Activated CD4-positive, CD25-positive, alpha-beta regulatory T cell treated with anti-CD3 and anti-CD28 coated beads, Interleukin-2, amount 50 U/mL, for 72 hours (primary cell): ENCODE results near the gene CXCR2.
"Not testable (repeated sequence)": the region's sequence is repeated elsewhere in the genome, so short reads cannot be mapped to it uniquely, and the experiment has no call there.

Experiments used
- DNase-seq: peaks from one replicate; pipeline ENCODE4 v3.0.0; 2021

Gene CXCR2

DNA sequence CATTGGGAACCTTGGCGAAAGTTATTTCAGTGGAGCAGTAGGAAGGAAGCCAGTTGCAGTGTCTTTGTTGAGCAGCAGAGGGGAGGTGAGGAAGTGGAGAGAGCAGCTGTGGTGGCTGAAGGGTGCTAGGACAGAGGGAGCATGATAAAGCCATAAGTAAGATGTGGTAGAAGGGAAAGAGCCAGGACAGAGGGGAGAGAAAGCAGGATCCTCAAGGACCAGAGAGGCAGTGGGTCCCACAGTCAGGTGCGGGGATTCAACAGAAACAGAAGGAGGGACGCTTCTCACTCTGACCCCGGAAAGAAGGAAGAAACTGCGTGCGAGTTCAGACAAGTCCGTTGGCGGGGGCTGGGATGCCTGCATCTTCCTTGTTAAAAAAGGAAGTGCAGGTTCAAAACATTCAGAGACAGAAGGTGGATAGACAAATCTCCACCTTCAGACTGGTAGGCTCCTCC is at the start of gene CXCR2:
TSS of gene CXCR2 (plus strand) at position 403 of the 455 bp plus-strand sequence. CDS start 8,774 bp downstream, outside the sequence.
- no peak for DNase-seq

DNA sequence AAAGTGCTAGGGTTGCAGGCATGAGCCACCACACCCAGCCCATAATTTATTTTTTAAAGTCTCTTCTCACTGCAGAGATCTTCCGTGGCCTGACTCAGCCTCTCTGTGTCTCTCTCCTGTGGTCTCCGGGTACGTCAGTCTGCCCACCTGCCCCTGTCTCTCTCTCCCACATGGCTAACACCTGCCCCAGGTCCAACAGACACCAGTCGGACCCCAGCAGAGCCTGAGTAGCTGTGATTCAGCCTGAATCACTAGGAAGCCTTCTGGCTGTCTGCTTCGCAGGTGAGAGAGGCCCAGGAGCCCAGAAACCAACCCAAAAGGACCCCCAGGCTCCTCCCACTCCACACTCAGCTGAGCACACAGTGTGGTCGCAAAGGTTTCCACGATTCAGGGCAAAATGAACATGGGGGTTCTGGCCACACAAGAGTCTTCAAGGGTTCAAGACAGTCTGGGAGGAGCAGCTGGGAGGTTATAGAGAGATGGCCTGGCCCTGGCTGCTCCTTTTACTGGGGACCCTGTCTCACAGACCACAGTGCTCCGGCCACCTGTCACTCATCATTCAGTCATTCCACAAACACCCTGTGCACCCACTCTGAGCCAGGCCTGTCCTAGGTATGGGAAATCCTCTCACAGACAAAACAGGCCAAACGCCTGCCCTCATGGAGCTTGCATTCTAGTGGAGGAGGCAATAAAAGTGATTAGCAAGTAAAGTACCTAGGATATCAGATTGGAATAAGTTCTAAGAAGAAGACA is 48.2 kb upstream of the CXCR2 start:
- no peak for DNase-seq

DNA sequence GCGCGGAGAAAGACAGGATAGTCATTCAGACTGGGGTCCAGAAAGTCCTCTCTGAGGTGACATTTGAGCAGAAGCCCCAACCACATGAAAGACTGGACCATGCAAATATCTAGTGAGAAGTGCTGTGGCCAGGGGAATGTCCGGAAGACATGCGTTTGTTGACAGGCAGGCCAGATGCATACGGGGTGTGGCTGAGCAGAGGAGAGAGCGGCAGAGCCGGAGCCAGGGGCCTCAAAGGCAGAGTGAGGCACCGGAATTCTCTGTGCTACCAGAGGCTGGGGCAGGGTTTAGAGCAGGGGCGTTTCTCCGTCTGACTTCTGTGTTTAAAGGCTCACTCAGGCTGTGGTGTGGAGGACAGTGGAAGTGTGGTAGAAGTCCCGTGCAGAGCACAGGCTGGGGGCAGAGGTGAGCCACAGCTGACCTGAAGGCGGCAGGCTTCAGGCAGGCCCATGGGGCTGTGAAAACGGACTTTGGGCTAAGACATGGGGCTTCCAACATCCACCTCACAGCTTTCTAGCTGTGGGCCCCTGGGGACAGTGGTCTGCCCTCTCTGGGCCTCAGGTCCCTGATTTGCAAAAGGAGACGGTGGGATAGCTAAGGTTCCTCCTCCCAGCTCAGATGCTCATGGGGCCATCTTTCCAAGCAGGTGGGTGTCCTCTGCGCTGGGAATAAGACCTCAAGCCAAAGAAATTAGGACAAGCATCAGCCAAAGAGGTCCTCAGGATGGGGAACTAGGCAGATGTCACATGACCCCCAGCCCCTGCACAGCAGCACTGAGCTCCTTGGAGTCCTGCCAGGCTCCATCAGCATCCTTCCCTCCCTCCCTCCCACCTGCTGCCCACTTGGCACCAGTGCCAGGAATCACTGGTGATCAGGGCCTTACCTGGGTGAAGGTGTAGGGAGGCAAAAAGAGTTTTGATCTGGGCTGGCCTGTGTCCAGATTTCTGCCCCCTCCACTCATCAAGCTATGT is 45.6 kb upstream of the CXCR2 start:
- DNase-seq, result no peak

DNA sequence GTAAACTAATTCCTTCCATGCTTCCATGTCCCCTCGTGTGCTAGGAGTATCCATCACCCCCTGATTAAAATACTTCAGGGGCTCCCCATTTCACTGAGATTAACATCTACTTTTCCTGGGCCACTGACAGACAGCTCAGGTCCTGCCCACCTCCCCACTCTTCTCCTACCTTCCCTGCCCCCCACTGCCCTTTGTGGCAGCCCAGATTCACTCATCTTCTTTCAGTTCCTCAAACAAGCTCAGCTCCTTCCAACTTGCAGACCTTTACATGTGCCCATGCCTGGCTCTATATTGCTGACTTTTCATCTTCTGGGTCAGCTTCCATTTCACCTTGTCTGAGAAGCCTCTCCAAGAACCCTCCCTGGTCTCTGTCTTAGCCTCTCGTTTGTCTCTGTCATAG is 44.8 kb upstream of the CXCR2 start:
- no peak for DNase-seq

DNA sequence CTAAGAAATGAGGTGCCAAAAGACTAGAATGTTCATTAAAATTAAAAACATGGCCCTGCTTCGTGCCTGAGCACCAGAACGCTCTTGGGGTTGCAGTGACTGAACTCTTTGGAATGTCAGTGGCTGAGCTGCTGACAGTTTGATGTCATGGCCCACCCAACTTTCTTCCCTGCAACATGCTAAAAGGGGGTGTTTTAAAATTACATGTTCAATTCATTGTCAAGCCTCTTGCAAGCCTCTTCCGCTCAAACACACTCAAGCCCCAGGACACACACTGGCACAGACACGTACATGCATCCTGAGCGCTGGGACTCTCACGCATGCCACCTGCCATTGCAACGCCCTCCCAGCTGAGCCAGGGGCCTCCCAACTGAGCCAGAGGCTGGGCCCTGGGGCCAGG is 44.1 kb upstream of the CXCR2 start:
- no peak for DNase-seq

DNA sequence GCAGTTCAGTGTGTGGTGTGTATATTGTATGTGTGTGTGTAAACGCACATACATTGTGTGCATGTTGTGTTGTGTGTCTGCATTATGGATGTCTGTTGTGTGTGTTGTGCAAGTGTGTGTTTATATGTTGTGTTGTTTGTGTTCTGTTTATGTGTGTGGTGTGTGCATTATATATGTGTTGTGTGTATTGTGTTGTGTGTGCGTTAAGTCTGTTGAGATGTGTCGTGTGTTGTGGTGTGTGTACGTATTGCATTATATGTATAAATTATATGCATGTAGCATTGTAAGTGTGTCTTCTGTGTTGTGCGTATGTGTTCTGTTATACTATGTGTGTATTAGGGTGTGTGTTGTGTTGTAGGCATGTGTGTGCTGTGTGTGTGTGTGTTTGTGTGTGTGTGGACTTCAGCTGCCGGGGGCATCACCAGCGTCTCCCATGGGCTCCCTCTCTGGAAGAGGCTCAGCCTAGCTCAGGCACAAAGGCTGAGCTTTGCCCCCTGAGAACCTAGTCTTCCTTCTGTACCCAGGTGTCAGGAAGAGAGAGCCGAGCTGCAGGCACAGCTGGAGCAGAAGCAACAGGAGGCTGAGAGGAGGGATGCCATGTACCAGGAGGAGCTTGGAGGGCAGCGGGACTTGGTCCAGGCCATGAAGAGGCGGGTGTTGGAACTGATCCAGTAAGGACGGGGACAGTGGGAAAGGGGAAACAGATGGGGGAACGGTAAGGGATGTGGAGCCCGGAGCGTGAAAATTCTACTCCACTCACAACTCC is 43.1 kb upstream of the CXCR2 start:
- DNase-seq, result no peak

DNA sequence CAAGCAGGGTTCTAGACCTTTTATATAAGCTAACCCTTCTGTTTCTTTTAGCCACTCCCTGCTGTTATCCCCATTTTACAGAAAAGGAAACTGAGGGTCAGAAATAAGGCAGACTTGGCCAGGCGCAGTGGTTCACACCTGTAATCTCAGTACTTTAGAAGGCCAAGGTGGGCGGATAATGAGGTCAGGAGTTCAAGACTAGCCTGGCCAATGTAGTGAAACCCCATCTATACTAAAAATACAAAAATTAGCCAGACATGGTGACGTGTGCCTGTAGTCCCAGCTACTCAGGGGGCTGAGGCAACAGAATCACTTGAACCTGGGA is 42.5 kb upstream of the CXCR2 start:
- no peak for DNase-seq

DNA sequence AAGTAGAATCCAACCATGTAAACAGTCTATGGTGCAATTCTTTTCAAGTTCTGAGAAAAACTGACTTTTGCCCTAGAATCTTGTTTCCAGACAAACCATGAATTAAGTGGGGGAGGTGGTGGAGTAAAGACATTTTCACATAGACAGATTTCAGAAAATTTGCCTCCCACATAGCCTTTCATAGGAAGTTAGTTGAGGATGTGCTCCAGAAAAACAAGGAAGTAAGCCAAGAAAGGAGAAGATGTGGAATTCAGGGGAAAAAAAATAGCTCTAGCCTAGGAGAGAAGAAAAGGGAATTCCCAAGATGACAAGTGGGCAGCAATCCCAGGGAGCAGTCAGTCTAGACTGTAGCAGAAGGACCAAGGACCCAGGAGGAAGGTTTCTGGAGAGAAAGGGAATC is 39.4 kb upstream of the CXCR2 start:
- no peak for DNase-seq

DNA sequence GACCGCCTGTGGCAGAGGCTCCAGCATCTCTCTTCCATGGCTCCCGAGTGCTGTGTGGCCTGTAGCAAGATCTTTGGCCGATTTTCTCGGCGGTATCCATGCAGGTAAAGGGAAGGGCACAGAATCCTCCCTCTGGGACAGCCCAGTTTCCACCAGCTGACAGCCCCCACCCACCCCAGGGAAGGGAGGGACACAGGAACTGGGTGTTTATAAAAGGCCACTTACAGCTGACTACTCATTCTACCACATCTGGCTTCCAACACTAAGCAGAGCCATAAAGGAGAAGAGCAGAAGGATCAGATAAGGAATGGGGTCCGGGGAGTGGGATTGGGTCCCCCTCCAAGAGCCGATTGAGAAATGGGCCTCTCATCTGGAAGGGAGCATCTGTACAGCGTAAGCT is 36.6 kb upstream of the CXCR2 start:
- DNase-seq, result no peak

DNA sequence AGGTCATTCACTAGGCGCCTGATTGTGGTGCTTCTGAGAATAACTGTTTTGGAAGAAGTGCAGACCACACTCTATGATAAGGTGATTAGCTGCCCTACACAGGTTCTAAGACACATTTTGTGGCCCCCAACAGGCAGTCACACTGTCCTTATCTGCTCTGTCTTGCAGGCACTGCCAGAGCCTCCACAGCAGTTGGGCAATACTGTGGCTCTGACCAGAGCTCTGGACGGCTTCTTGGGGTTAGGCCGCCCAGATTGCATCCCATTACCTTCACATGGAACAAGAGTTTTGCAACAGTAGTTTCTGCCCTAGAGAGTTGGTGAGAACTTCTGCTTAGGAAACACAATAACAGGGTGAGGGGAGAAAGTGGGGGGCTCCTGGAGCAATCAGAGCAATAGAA is 34.1 kb upstream of the CXCR2 start:
- DNase-seq, result no peak

DNA sequence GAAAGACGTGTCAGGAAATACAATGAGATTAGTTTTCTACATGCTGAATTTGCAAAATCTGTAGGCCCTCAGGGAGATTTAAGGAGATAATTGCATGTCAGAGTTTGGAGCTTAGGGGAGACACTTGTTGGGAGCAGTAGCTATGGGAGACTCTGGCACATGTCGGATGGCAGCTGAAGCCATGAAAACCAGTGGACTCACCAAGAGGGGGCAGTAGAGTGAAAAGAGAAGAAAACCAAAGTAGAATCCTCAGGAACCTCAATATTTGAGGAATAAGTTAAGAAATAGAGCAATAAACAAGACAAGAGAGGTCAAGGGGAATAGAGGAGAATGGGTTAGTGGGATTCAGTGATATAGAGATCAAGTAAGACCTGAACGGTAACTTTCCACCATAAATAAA is 31.9 kb upstream of the CXCR2 start:
- DNase-seq, result no peak

DNA sequence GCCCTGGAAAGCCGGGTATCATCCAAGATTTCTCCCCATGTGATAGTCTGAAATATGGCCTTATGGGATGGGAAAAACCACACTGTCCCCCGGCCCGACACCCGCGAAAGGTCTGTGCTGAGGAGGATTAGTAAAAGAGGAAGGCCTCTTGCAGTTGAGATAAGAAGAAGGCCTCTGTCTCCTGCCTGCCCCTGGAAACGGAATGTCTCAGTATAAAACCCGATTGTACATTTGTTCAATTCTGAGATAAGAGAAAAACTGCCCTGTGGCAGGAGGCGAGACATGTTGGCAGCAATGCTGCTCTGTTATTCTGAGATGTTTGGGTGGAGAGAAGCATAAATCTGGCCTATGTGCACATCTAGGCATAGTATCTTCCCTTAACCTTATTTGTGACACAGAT is 30.0 kb upstream of the CXCR2 start:
- DNase-seq, result no peak

DNA sequence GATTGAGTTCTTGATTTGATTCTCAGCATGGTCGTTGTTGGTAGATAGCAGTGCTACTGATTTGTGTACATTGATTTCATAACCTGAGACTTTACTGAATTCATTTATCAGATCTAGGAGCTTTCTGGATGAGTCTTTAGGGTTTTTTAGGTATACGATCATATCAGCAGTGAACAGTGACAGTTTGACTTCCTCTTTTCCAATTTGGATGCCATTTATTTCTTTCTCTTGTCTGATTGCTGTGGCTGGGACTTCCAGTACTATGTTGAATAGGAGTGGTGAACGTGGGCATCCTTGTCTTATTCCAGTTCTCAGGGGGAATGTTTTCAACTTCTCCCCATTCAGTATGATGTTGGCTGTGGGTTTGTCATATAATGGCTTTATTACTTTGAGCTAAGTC is 27.9 kb upstream of the CXCR2 start:
- no peak for DNase-seq

DNA sequence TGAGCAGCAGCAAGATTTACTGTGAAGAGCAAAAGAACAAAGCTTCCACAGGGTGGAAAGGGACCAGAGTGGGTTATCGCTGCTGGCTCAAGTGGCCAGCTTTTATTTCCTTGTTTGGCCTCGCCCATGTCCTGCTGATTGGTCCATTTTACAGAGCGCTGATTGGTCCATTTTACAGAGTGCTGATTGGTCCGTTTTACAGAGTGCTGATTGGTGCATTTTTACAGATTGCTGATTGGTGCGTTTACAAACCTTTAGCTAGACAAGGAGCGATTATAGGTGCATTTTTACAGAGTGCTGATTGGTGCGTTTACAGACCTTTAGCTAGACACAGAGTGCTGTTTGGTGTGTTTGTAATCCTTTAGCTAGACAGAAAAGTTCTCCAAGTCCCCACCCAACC is 17.0 kb upstream of the CXCR2 start:
- DNase-seq, result not testable (repeated sequence)

DNA sequence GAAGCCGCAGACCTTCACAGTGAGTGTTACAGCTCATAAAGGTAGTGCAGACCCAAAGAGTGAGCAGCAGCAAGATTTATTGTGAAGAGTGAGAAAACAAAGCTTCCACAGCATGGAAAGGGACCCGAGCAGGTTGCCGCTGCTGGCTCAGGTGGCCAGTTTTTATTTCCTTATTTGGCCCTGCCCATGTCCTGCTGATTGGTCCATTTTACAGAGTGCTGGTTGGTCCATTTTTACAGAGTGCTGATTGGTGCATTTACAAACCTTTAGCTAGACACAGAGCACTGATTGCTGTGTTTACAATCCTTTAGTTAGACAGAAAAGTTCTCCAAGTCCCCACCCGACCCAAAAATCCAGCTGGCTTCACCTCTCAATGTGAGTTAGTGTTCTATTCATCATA is 4.0 kb upstream of the CXCR2 start:
- not testable (repeated sequence) for DNase-seq

DNA sequence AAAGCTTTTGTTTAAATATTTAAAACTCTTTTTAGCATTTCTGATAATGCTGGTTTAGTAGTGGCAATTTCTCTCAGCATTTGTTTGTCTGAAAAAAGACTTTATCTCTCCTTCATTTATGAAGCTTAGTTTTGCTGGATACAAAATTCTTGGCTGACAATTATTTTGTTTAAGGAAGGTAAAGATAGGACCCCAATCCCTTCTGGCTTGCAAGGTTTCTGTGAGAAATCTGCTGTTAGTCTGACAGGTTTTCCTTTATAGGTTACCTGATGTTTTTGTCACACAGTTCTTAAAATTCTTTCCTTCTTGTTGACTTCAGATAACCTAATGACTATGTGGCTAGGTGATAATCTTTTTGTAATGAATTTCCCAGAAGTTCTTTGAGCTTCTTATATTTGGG is 3.5 kb upstream of the CXCR2 start:
- not testable (repeated sequence) for DNase-seq

DNA sequence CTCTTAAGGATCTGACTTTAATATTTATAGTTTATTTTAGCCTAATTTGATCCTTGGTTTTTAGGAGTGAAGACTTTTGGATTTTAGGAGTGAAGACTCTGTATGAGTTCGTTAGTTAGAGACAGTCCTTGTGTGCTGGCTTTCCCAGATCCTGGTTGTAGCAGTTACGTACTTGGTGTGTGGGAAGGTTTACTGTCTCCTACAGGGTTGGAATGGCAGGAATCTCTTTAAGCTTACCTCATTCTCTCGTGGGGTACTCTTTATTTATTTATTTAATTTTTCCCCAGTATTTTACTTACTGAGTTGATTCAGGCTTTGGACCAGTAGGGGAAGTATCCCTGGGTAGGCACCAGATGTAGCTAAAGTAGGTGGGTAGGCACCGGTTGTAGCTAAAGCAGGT is 1.8 kb upstream of the CXCR2 start:
- DNase-seq, result no peak

DNA sequence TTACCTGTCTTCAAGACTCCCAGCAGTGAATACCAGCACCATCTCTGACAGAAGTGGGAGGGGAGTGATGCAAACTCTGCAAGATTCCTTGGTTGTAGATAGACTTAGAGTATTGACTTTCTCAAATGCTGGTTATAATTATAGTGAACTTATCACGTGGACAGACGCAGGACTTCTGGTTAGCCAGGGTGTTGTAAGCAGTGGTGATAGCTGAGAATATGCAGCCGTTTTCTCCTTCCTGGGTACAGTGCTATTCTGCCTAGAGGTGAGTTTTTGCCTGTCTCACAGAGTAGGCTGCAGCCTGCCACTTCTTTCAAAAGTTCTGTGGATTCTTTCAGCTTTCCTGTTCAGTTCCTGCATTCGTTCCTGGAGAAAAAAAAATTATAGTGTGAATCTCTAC is 733 bp upstream of the CXCR2 start:
- DNase-seq, result no peak

DNA sequence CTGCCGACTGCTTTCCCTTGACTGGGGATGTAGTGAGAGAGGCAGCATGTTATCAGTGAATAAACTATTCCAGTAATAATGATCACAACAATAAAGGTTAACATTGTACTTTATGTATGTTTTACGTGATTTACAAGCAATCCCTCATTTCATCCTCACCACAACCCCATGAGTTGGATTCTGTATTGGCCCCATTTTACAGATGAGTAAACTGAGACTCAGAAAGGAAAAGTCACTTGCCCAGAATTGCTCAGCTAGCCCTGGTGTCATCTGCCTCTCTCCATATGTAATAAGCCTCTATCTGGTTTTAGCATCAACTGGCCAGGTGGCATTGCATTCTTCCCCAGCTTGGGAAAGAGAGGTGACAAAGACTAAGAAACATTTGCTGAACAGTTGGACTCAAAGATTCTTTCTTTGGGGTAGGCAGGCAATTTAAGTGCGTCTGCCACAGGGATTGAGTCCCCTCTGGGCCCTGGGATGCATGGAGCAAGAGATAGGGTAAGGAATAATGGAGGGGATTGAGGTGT is 2.2 kb downstream of the CXCR2 start:
- no peak for DNase-seq

DNA sequence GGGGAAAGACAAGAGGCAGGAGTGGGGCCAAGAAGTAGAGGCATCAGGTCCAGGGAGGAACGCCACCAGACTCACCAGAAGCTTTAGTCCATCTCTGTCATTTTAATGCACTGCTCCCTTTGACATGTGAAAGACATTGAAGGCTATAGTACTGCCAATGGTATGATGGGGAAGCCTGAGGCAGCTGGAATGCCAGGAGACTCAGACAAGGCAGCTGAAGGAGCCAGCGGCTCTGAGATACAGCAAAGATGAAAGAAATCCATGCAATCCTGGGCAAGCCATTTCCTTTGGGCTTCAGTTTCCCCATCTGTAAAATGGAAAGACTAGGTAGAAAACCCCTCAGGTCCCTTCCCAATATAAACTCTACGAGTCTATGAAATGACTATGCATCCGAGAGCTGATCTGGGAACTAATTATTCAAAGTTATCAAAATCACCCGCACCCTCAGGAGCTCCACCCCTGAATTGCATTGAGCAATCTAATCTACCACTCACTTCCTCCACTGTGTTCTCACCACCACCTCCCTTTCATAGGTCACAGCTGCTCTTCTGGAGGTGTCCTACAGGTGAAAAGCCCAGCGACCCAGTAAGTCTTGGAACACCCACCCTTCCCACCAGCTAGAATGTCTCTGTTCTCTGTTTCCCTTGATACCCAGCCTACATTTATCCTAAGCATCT is 3.1 kb downstream of the CXCR2 start:
- no peak for DNase-seq

DNA sequence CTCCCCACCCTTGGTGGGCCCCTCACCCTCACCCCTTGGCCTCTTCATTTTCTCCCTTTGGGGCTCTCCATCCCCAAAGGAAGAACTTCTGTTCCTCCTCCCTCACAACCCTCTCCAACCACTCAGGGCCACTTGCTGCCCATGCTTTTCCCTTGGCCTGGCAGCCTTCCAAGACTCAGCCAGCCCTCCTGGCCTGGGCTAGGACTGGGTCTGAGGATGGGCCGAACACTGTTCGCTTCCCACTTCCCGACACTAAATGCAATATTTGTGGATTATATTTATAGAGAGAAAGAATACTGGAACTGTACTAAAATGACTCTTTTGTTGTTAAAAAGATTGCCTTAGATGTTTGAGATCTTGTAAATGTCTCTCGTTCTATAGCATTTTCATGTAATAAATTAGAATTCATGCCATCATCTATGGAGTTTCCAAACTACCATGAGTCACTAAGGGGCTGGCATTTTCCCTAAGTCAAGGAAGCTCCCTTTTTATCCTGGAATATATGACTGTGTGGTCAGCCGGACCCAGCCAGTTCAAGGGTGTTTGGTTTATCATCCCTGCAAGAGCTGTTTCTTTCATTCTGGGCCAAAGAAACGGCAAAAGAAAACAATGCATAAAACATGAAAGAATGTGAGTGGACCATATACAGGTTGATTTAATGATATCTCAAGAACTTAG is 3.8 kb downstream of the CXCR2 start:
- DNase-seq, result no peak

DNA sequence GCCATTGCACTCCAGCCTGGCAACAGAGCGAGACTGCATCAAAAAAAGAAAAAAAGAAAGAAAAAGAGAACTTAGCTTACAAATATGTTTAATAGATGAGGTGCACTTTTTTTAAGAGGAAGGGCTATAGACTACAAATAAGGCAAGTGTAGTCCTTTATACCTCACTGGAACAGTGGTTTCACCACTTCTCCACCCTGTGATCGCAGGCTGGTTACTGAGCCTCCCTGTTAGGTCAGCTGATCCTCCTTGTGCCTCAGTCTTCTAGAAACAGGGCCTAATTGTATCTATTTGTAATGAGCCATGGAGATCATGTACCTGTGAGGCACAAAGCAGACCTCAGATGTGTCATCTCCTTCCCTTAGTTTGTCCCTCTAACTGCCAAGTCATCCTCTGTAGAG is 4.5 kb downstream of the CXCR2 start:
- DNase-seq, result no peak
